Measurements from ENCODE around the gene ZNF808.
"Not testable (repeated sequence)": the region's sequence is repeated elsewhere in the genome, so short reads cannot be mapped to it uniquely, and the experiment has no call there.

Gene ZNF808

DNA sequence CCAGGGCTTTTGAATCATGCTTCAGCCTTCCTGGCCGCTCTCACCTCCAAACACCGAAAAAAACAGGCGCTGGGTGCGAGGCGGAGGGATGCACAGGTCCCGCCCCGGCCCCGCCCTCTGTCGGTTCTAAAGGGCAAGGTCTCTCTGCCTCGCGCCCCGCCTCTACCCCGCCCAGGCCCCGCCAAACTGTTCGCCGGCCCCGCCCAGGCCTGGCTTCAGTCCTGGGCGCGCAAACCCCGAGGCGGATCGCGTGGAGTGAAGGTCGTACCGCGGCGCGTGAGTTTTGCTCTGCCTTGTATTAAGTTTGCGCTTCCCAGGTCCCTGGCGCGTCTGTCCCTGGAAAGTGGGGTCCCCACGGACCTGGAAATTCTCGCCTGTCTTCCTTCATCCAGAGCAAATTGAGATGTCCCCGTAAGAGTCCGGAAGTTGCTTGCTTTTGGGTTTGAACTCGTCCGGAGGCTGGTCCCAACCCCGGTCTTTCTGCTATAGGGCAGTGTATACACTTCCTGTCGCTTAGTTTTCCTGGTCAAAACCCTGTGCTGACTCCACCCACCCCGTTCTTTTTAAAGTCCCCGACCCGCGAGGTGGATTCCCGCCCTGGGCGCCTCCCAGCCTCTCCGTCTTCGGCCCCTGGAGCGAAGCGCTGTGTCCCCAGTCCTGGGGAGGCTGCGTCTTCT lies 8.4 kb downstream of the ZNF808 start:
- Histone ChIP-seq H3K9ac (ENCODE audit: low read length in 2 of 2) (peak overlapping the region; percentile 62 to 64), H3K27me3 (ENCODE audit: control insufficient read depth in 1 of 2, insufficient read depth in 2 of 2, low read length in 2 of 2) (no peaks in the 10 kb centered on the region), H3K4me3 (ENCODE audit: low read length in 2 of 2) (peak overlapping the region; percentile 80), H3K4me1 (ENCODE audit: control insufficient read depth, insufficient read depth, low read length) (peaks cover 10% of the 10 kb centered on the region), H3K27ac (ENCODE audit: low read length) (peak overlapping the region; percentile 55), H3K36me3 (ENCODE audit: control insufficient read depth in 2 of 2, insufficient read depth in 2 of 2, low read length in 2 of 2) (no peaks in the 10 kb centered on the region), H3K9me3 (ENCODE audit: control insufficient read depth in 2 of 2, low read length in 2 of 2) (no peaks in the 10 kb centered on the region)

DNA sequence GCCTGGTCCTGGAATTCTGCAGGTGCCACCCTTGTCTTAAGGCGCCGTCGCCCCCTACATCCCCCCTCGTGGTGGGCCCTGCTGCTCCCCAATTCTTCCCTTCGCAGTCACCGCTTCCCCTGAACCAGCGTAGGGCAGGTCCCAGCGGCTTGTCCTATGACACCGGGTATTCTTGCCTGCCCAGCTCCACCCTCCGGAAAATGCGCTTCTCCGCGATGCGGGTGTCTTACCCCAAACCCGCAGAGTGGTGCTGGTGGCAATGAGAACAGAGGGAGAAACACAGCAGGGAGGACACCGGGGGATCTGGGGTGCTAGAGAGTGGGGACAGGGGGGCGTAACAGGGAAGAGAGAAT lies 9.0 kb downstream of the ZNF808 start:
- Histone ChIP-seq H3K36me3 (ENCODE audit: control insufficient read depth in 2 of 2, insufficient read depth in 2 of 2, low read length in 2 of 2) (no peaks in the 10 kb centered on the region), H3K9ac (ENCODE audit: low read length in 2 of 2) (peak overlapping the region; percentile 62 to 64), H3K4me3 (ENCODE audit: low read length in 2 of 2) (peak overlapping the region; percentile 80), H3K4me1 (ENCODE audit: control insufficient read depth, insufficient read depth, low read length) (peaks cover 10% of the 10 kb centered on the region), H3K27ac (ENCODE audit: low read length) (peak overlapping the region; percentile 55), H3K9me3 (ENCODE audit: control insufficient read depth in 2 of 2, low read length in 2 of 2) (no peaks in the 10 kb centered on the region), H3K27me3 (ENCODE audit: control insufficient read depth in 1 of 2, insufficient read depth in 2 of 2, low read length in 2 of 2) (no peaks in the 10 kb centered on the region)

DNA sequence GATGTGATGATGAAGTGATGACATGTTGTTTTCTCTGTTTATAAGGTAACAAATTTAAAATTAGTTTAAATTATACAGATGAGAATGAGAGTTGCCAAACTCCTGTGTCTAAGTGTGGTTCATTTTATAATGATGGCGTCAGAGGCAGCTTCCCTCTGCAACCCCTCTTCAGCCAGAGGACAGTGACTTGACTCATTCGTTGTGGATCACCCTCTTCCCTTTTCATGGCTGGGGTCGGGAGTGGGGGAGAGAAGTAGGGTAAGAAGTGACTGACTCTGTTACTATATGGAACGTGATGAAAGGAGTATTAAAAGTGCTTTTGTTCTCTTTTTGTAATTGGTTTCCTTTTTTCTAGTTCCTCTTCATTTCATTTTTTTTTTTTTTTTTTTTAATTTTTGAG lies 11.3 kb downstream of the ZNF808 start:
- H3K4me1 ChIP-seq (ENCODE audit: control insufficient read depth, insufficient read depth, low read length): peaks cover 10% of the 10 kb centered on the region
- H3K27me3 ChIP-seq (ENCODE audit: control insufficient read depth in 1 of 2, insufficient read depth in 2 of 2, low read length in 2 of 2): not testable (repeated sequence)

DNA sequence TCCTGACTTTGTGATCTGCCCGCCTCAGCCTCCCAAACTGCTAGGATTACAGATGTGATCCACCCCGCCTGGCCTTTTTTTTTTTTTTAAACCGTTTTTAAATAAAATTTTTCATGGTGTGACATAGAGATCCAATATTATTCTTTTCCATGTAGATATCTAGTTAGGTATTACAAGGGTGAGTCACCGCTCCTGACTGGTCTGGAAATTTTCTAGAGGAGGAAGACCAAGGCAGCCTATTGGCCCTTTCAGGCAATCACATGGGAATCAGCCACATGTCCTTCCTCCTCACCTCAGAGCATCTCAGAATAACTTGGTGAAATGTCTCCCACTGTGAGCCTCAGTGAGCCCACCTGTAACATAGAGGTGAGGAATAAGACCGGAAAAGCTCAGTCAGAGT lies 13.7 kb downstream of the ZNF808 start:
- H3K4me3 ChIP-seq (ENCODE audit: low read length in 2 of 2); H3K9ac ChIP-seq (ENCODE audit: low read length in 2 of 2); H3K27me3 ChIP-seq (ENCODE audit: control insufficient read depth in 1 of 2, insufficient read depth in 2 of 2, low read length in 2 of 2); H3K9me3 ChIP-seq (ENCODE audit: control insufficient read depth in 2 of 2, low read length in 2 of 2); H3K4me1 ChIP-seq (ENCODE audit: control insufficient read depth, insufficient read depth, low read length); H3K27ac ChIP-seq (ENCODE audit: low read length): not testable (repeated sequence)
- peaks cover 0 to 16% of the 10 kb centered on the region in 2 donors for H3K36me3 ChIP-seq (ENCODE audit: control insufficient read depth in 2 of 2, insufficient read depth in 2 of 2, low read length in 2 of 2)

More for the DNA sequence above, 11.3 kb downstream of the ZNF808 start:
- H3K36me3 ChIP-seq (ENCODE audit: control insufficient read depth in 2 of 2, insufficient read depth in 2 of 2, low read length in 2 of 2); H3K9ac ChIP-seq (ENCODE audit: low read length in 2 of 2); H3K27ac ChIP-seq (ENCODE audit: low read length); H3K9me3 ChIP-seq (ENCODE audit: control insufficient read depth in 2 of 2, low read length in 2 of 2); H3K4me3 ChIP-seq (ENCODE audit: low read length in 2 of 2): not testable (repeated sequence)

DNA sequence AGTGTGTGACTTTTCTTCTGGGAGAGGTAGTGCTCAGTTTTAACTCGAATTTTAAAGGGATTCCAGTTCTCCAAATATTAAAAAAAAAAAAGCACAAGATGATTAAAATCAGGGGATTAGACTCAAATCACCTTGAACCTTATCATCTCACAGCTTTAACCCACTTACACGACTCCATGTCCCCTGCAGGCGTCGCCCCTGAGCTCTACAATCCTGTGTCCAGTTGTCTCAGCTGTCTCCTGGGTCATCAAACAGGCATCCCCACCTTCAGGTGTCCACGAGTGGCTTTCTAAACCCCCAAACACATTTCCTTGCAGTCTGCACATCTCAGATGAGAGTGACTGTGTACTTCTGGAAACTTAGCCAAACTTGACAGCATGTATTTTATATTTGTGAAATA lies 14.1 kb downstream of the ZNF808 start:
- Histone ChIP-seq H3K4me3 (ENCODE audit: low read length in 2 of 2) (no peak overlapping the region), H3K27me3 (ENCODE audit: control insufficient read depth in 1 of 2, insufficient read depth in 2 of 2, low read length in 2 of 2) (no peaks in the 10 kb centered on the region), H3K9ac (ENCODE audit: low read length in 2 of 2) (no peak overlapping the region), H3K9me3 (ENCODE audit: control insufficient read depth in 2 of 2, low read length in 2 of 2) (no peaks in the 10 kb centered on the region), H3K27ac (ENCODE audit: low read length) (no peak overlapping the region), H3K36me3 (ENCODE audit: control insufficient read depth in 2 of 2, insufficient read depth in 2 of 2, low read length in 2 of 2) (peaks cover 0 to 18% of the 10 kb centered on the region in 2 donors), H3K4me1 (ENCODE audit: control insufficient read depth, insufficient read depth, low read length) (peaks cover under 1% of the 10 kb centered on the region)

DNA sequence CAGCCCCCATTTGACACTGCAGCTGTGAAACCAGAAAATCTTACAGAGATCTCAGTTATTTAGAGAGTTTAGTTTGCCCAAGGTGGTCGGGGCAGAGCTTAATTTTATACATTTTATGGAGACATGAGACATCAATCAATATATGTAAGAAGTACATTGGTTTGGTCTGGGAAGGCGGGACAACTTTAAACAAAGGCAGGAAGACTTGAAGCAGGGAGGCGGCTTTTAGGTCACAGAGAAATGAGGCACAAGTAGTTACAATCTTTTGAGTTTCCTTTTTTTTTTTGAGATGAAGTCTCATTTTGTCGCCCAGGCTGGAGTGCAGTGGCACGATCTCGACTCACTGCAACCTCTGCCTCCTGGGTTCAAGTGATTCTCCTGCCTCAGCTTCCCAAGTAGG lies 15.1 kb downstream of the ZNF808 start:
- not testable (repeated sequence) for H3K27me3 ChIP-seq (ENCODE audit: control insufficient read depth in 1 of 2, insufficient read depth in 2 of 2, low read length in 2 of 2); H3K9ac ChIP-seq (ENCODE audit: low read length in 2 of 2); H3K27ac ChIP-seq (ENCODE audit: low read length); H3K9me3 ChIP-seq (ENCODE audit: control insufficient read depth in 2 of 2, low read length in 2 of 2); H3K4me3 ChIP-seq (ENCODE audit: low read length in 2 of 2); H3K4me1 ChIP-seq (ENCODE audit: control insufficient read depth, insufficient read depth, low read length)
- peaks cover 3 to 18% of the 10 kb centered on the region in 2 donors for H3K36me3 ChIP-seq (ENCODE audit: control insufficient read depth in 2 of 2, insufficient read depth in 2 of 2, low read length in 2 of 2)

DNA sequence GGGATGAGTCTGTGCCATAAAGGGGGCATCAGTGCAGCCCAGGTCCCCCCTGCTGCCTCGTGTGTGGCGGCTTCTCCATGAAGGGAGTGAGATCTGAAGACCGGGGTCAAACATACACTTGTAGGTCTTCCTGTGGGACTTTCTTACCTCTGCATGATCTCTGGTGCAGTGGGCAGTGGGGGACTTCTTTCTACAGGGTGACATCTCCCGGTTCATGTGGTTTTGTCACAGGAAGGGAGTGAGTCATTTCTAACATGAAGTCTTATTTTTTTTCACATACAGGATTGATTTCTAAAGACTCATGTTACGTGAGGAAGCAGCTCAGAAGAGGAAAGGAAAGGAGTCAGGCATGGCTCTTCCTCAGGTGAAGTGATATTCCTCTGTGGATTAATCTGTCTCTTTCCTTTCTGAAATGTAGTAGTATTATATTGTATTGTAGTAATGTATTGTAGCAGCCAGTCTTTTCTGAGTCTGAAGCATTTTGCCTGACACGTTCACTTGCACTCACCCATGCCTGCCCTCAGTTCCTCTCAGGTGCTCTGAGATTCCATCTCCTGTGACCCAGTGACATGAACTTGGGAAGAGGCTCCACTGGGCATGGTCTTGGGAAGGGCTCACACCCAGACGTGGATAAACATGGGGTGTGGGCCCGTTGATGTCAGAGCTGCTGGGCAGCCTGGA lies 15.7 kb downstream of the ZNF808 start:
- Histone ChIP-seq H3K9me3 (ENCODE audit: control insufficient read depth in 2 of 2, low read length in 2 of 2) (no peaks in the 10 kb centered on the region), H3K27ac (ENCODE audit: low read length) (no peak overlapping the region), H3K36me3 (ENCODE audit: control insufficient read depth in 2 of 2, insufficient read depth in 2 of 2, low read length in 2 of 2) (peaks cover 5 to 20% of the 10 kb centered on the region in 2 donors), H3K9ac (ENCODE audit: low read length in 2 of 2) (no peak overlapping the region), H3K27me3 (ENCODE audit: control insufficient read depth in 1 of 2, insufficient read depth in 2 of 2, low read length in 2 of 2) (no peaks in the 10 kb centered on the region), H3K4me1 (ENCODE audit: control insufficient read depth, insufficient read depth, low read length) (no peaks in the 10 kb centered on the region), H3K4me3 (ENCODE audit: low read length in 2 of 2) (no peak overlapping the region)

DNA sequence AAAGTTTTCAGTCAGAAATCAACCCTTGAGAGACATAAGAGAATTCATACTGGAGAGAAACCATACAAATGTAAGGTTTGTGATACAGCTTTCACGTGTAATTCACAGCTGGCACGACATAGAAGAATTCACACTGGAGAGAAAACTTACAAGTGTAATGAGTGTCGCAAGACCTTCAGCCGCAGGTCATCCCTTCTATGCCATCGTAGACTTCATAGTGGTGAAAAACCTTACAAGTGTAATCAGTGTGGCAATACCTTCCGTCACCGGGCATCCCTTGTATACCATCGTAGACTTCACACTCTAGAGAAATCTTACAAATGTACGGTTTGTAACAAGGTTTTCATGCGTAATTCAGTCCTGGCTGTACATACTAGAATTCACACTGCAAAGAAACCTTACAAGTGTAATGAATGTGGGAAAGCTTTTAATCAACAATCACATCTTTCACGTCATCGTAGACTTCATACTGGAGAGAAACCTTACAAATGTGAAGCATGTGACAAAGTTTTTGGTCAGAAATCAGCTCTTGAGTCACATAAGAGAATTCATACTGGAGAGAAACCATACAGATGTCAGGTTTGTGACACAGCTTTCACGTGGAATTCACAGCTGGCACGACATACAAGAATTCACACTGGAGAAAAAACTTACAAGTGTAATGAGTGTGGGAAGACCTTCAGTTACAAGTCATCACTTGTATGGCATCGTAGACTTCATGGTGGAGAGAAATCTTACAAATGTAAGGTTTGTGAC lies 26.9 kb downstream of the ZNF808 start:
- Histone ChIP-seq H3K4me1 (ENCODE audit: control insufficient read depth, insufficient read depth, low read length) (no peaks in the 10 kb centered on the region), H3K4me3 (ENCODE audit: low read length in 2 of 2) (no peak overlapping the region), H3K9me3 (ENCODE audit: control insufficient read depth in 2 of 2, low read length in 2 of 2) (peaks cover 5 to 10% of the 10 kb centered on the region in 2 donors), H3K36me3 (ENCODE audit: control insufficient read depth in 2 of 2, insufficient read depth in 2 of 2, low read length in 2 of 2) (peaks cover 27 to 33% of the 10 kb centered on the region in 2 donors), H3K27ac (ENCODE audit: low read length) (no peak overlapping the region), H3K9ac (ENCODE audit: low read length in 2 of 2) (no peak overlapping the region), H3K27me3 (ENCODE audit: control insufficient read depth in 1 of 2, insufficient read depth in 2 of 2, low read length in 2 of 2) (no peaks in the 10 kb centered on the region)

DNA sequence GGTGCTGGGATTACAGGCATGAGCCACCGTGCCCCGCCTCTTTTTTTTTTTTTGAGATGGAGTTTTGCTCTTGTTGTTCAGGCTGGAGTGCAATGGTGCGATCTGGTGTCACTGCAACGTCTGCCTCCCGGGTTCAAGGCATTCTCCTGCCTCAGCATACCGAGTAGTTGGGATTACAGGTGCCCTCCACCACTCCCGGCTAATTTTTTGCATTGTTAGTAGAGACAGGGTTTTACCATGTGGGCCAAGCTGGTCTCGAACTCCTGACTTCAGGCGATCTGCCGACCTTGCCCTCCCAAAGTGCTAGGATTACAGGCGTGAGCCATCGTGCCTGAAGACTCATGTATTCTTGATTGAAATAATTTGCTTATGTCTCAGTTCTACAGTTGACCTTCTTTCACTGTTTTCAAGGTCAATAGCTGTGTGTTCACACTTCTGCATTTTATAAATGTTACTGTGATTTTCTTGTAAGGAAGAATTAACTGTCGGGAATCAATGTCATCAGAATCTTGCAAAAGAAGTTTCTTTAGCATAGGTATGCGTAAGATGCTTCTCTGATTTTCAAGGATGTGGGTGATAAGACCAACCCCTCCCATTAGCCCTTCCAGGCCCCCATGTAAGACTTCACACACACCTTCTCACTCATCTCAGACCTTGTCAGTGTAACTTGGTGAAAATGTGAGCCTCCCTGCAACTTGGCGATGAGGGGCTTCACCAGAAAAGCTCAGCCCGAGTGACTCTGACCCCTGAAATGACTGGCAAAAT lies 29.9 kb downstream of the ZNF808 start:
- H3K27ac ChIP-seq (ENCODE audit: low read length): no peak overlapping the region
- H3K4me3 ChIP-seq (ENCODE audit: low read length in 2 of 2): no peak overlapping the region
- peaks cover 5 to 10% of the 10 kb centered on the region in 2 donors for H3K9me3 ChIP-seq (ENCODE audit: control insufficient read depth in 2 of 2, low read length in 2 of 2)
- peaks cover 28 to 30% of the 10 kb centered on the region in 2 donors for H3K36me3 ChIP-seq (ENCODE audit: control insufficient read depth in 2 of 2, insufficient read depth in 2 of 2, low read length in 2 of 2)
- H3K9ac ChIP-seq (ENCODE audit: low read length in 2 of 2): no peak overlapping the region
- H3K4me1 ChIP-seq (ENCODE audit: control insufficient read depth, insufficient read depth, low read length): no peaks in the 10 kb centered on the region
- H3K27me3 ChIP-seq (ENCODE audit: control insufficient read depth in 1 of 2, insufficient read depth in 2 of 2, low read length in 2 of 2): no peaks in the 10 kb centered on the region

DNA sequence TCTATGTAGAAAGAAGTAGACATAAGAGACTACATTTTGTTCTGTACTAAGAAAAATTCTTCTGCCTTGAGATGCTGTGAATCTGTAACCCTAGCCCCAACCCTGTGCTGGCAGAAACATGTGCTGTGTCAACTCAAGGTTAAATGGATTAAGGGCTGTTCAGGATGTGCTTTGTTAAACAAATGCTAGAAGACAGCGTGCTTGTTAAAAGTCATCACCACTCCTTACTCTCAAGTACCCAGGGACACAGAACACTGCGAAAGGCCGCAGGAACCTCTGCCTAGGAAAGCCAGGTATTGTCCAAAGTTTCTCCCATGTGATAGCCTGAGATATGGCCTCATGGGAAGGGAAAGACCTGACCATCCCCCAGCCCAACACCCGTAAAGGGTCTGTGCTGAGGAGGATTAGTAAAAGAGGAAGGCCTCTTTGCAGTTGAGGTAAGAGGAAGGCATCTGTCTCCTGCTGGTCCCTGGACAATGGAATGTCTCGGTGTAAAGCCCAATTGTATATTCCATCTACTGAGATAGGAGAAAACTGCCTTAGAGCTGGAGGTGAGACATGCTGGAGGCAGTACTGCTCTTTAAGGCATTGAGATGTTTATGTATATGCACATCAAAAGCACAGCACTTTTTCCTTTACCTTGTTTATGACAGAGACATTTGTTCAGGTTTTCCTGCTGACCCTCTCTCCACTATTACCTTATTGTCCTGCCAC lies 31.4 kb downstream of the ZNF808 start:
- not testable (repeated sequence) for H3K4me1 ChIP-seq (ENCODE audit: control insufficient read depth, insufficient read depth, low read length); H3K27ac ChIP-seq (ENCODE audit: low read length); H3K27me3 ChIP-seq (ENCODE audit: control insufficient read depth in 1 of 2, insufficient read depth in 2 of 2, low read length in 2 of 2); H3K4me3 ChIP-seq (ENCODE audit: low read length in 2 of 2); H3K9me3 ChIP-seq (ENCODE audit: control insufficient read depth in 2 of 2, low read length in 2 of 2); H3K9ac ChIP-seq (ENCODE audit: low read length in 2 of 2)
- H3K36me3 ChIP-seq (ENCODE audit: control insufficient read depth in 2 of 2, insufficient read depth in 2 of 2, low read length in 2 of 2): peaks cover 16 to 24% of the 10 kb centered on the region in 2 donors
